ENCODE data around the gene COPRS.

GRCh38 chr17:31907342-31907962, 48.4 kb upstream of the COPRS start:
- TF ChIP-seq CTCF (optimal IDR thresholded peaks at IDR 0.05 in 1 of 3, IDR thresholded peaks at IDR 0.05 in 1 of 3, conservative IDR thresholded peaks at IDR 0.05 in 1 of 3; ENCODE audit: extremely low read depth in 1 of 3, insufficient read depth in 2 of 3, low read length in 3 of 3) = no peak
- TF ChIP-seq EZH2 (IDR thresholded peaks at IDR 0.05; ENCODE audit: low read length) = no peak

All from keratinocyte (primary cell).